ENCODE measurements around the gene DLL1. TPM values are rescaled to one million over a fixed set of nuclear protein-coding genes. Genes with fewer than 3 reads are reported as not detected.

DLL1 gene
- polyA plus RNA-seq, 3 donors: 0.17 TPM; not detected in 2

GRCh38 chr6:170249817-170250216 lies 41.1 kb downstream of the DLL1 start:
- intact Hi-C loops (cut with micrococcal nuclease): no loop called here
- TF ChIP-seq CTCF (IDR thresholded peaks at IDR 0.05): no peak
- Histone ChIP-seq H3K4me2 (replicated peaks; ENCODE audit: extremely low read depth, low read length, poor library complexity, severe bottlenecking) (no peak overlapping the region), H3K4me1 (ENCODE audit: control insufficient read depth in 1 of 2, insufficient read depth in 2 of 2, low read length in 2 of 2) (no peaks in the 10 kb centered on the region), H3K27ac (ENCODE audit: low read depth in 1 of 2, low read length in 2 of 2) (no peak overlapping the region), H3K27me3 (ENCODE audit: control insufficient read depth in 2 of 2, insufficient read depth in 2 of 2, low read length in 2 of 2) (no peaks in the 10 kb centered on the region), H3K4me3 (replicated peaks in 1 of 3; ENCODE audit: low read depth in 2 of 3, low read length in 3 of 3) (no peak overlapping the region), H3K79me2 (ENCODE audit: insufficient read depth, low read length) (no peaks in the 10 kb centered on the region), H3K9me3 (replicated peaks in 1 of 2; ENCODE audit: control insufficient read depth in 1 of 2, insufficient read depth in 1 of 2, low read length in 2 of 2) (no peaks in the 10 kb centered on the region), H3K36me3 (replicated peaks in 1 of 2; ENCODE audit: control insufficient read depth in 1 of 2, insufficient read depth in 2 of 2, low read length in 2 of 2) (no peaks in the 10 kb centered on the region), H3K9ac (ENCODE audit: insufficient read depth, low read length, poor library complexity, severe bottlenecking) (no peak overlapping the region), H2AFZ (ENCODE audit: insufficient read depth, low read depth, low read length, poor library complexity, severe bottlenecking) (no peak overlapping the region), H4K20me1 (ENCODE audit: insufficient read depth, low read length) (no peaks in the 10 kb centered on the region)
- H3K4me3 Mint-ChIP-seq: peak overlapping the region in 1 of 2 donors; percentile 39
- DNase-seq: no peak
- H3K36me3 Mint-ChIP-seq: no peaks in the 10 kb centered on the region
- H3K27ac Mint-ChIP-seq: no peak overlapping the region
- H3K4me1 Mint-ChIP-seq: no peaks in the 10 kb centered on the region
- no peaks in the 10 kb centered on the region for H3K9me3 Mint-ChIP-seq
- H3K27me3 Mint-ChIP-seq (ENCODE audit: low read depth in 3 of 3): peaks cover 14 to 42% (median 35%) of the 10 kb centered on the region in 3 donors
- over 99% methylated on average over 12 of the region's 15 CpGs for WGBS (ENCODE audit: insufficient coverage)

- Histone ChIP-seq H3K36me3 (replicated peaks in 1 of 2; ENCODE audit: control insufficient read depth in 1 of 2, insufficient read depth in 2 of 2, low read length in 2 of 2) (no peaks in the 10 kb centered on the region), H4K20me1 (ENCODE audit: insufficient read depth, low read length) (no peaks in the 10 kb centered on the region), H3K9ac (ENCODE audit: insufficient read depth, low read length, poor library complexity, severe bottlenecking) (no peak overlapping the region), H2AFZ (ENCODE audit: insufficient read depth, low read depth, low read length, poor library complexity, severe bottlenecking) (no peak overlapping the region), H3K9me3 (replicated peaks in 1 of 2; ENCODE audit: control insufficient read depth in 1 of 2, insufficient read depth in 1 of 2, low read length in 2 of 2) (no peaks in the 10 kb centered on the region), H3K4me2 (replicated peaks; ENCODE audit: extremely low read depth, low read length, poor library complexity, severe bottlenecking) (no peak overlapping the region), H3K4me3 (replicated peaks in 1 of 3; ENCODE audit: low read depth in 2 of 3, low read length in 3 of 3) (no peak overlapping the region), H3K27me3 (ENCODE audit: control insufficient read depth in 2 of 2, insufficient read depth in 2 of 2, low read length in 2 of 2) (no peaks in the 10 kb centered on the region), H3K27ac (ENCODE audit: low read depth in 1 of 2, low read length in 2 of 2) (no peak overlapping the region), H3K4me1 (ENCODE audit: control insufficient read depth in 1 of 2, insufficient read depth in 2 of 2, low read length in 2 of 2) (no peaks in the 10 kb centered on the region), H3K79me2 (ENCODE audit: insufficient read depth, low read length) (no peaks in the 10 kb centered on the region)
- Mint-ChIP-seq H3K4me3 (peak overlapping the region in 1 of 2 donors; percentile 35), H3K4me1 (no peaks in the 10 kb centered on the region), H3K27ac (no peak overlapping the region), H3K9me3 (no peaks in the 10 kb centered on the region), H3K27me3 (ENCODE audit: low read depth in 3 of 3) (peaks cover 19 to 45% (median 43%) of the 10 kb centered on the region in 3 donors), H3K36me3 (no peaks in the 10 kb centered on the region)
- no peak for TF ChIP-seq CTCF (IDR thresholded peaks at IDR 0.05)
- DNase-seq: no peak
- WGBS (ENCODE audit: insufficient coverage): 84% methylated on average over 12 of the region's 27 CpGs
- intact Hi-C loops (cut with micrococcal nuclease): no loop called here
Observed at GRCh38 chr6:170248861-170249600, 41.8 kb downstream of the DLL1 start.
